Ovary (tissue), 3 donors: ENCODE data around the gene COPE.

ENCODE experiments used
- CTCF ChIP-seq, 3 donors: fragments of 450-650 bp in 2 of 3; fragments of 200-600 bp in 1 of 3; IDR thresholded peaks; one replicate each; pipeline versions ENCODE4 v1.5.1 to v1.8.0; 2016 to 2022; ENCODE audit warnings: antibody characterized with exemption in 3 of 3, mild to moderate bottlenecking in 1 of 3
- EP300 ChIP-seq: sonication (generic); formaldehyde crosslinking; IDR thresholded peaks from one replicate; pipeline ENCODE4 v1.6.1; 2017; ENCODE audit warnings: antibody characterized with exemption
- POLR2A ChIP-seq: fragments of 450-650 bp; IDR thresholded peaks from one replicate; pipeline ENCODE4 v1.6.1; 2017; ENCODE audit warnings: antibody characterized with exemption, mild to moderate bottlenecking, moderate library complexity
- donor health status: DM: no; HTN: no; CAD: no.

DNA sequence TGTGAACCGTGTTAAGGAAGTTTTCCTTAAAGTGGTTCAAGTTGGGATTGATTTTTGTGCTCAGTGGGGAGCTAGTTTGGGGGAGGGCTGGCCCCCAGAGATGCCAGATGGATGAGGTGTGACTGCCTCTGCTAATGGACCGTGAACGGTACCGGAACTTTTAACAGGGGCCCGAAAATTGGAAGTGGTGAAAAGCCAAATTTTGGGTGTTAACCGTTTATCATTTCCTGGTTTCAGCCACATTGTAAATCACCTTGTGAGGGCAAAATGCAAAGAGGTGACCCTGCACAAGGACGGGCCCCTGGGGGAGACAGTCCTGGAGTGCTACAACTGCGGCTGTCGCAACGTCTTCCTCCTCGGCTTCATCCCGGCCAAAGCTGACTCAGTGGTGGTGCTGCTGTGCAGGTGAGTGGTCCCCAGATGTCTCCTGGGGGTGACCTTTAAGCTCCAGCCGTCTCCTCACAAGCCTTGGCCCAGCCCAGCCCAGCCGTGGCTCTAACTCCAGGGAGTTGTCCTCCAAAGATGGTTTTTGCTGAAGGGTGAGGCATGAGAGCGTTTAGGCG lies 69.3 kb downstream of the COPE start:
- TF ChIP-seq CTCF (IDR thresholded peaks at IDR 0.05): no peak
- no peak for TF ChIP-seq POLR2A
- TF ChIP-seq EP300: no peak
